DND-41 (cell line): ENCODE data around the gene NUDT6.

Experiments
- ATAC-seq: fragments of 200-7000 bp; cut with Tn5 transposase; 3 replicates; pipeline ENCODE4 v1.9.1; 2021; ENCODE audit warnings: low read depth; ENCODE audit not compliant: insufficient read depth
- DNase-seq: peaks from one replicate; pipeline ENCODE4 v3.0.0-alpha.2; 2020
- H2AFZ ChIP-seq: 2 replicates; pipeline ENCODE4 v1.6.0; 2012; ENCODE audit warnings: low read depth, low read length
- H3K27ac ChIP-seq: 2 replicates; pipeline ENCODE4 v1.5.1; 2012; ENCODE audit warnings: low read length, inconsistent platforms
- H3K27me3 ChIP-seq: fragments of 200-600 bp; sonication (generic); 2 replicates; pipeline ENCODE4 v1.6.0; 2012; ENCODE audit warnings: low read length, mild to moderate bottlenecking, inconsistent platforms; ENCODE audit not compliant: insufficient read depth, poor library complexity
- H3K36me3 ChIP-seq: 2 replicates; pipeline ENCODE4 v1.5.1; 2012; ENCODE audit warnings: low read length, inconsistent platforms; ENCODE audit not compliant: insufficient read depth
- H3K4me1 ChIP-seq: 2 replicates; pipeline ENCODE4 v1.5.1; 2012; ENCODE audit warnings: mild to moderate bottlenecking, low read length; ENCODE audit not compliant: insufficient read depth
- H3K4me2 ChIP-seq: 2 replicates; pipeline ENCODE4 v1.6.0; 2012; ENCODE audit warnings: mild to moderate bottlenecking, moderate library complexity, low read length, inconsistent platforms; ENCODE audit not compliant: insufficient read depth
- H3K4me3 ChIP-seq, 2 experiments: fragments of 200-600 bp in 1 of 2; shearing (Covaris generic) in 1 of 2; 2 replicates each; pipeline ENCODE4 v1.5.1; 2012 to 2016; ENCODE audit warnings: inconsistent platforms in 2 of 2, low read length in 2 of 2, mild to moderate bottlenecking in 2 of 2, low read depth in 1 of 2, moderate library complexity in 1 of 2
- H3K79me2 ChIP-seq: 2 replicates; pipeline ENCODE4 v1.6.0; 2012; ENCODE audit warnings: low read length, inconsistent platforms; ENCODE audit not compliant: insufficient read depth
- H3K9ac ChIP-seq: 2 replicates; pipeline ENCODE4 v1.6.0; 2012; ENCODE audit warnings: low read depth, mild to moderate bottlenecking, inconsistent platforms, low read length, moderate library complexity
- H3K9me3 ChIP-seq: 2 replicates; pipeline ENCODE4 v1.5.1; 2012; ENCODE audit warnings: low read length, moderate library complexity, mild to moderate bottlenecking, inconsistent platforms; ENCODE audit not compliant: insufficient read depth, severe bottlenecking
- H4K20me1 ChIP-seq: 2 replicates; pipeline ENCODE4 v1.6.0; 2012; ENCODE audit warnings: low read length; ENCODE audit not compliant: insufficient read depth
- CTCF ChIP-seq: IDR thresholded peaks from 2 replicates; pipeline ENCODE4 v1.5.1; 2012; ENCODE audit warnings: borderline replicate concordance, low read length, moderate library complexity, mild to moderate bottlenecking; ENCODE audit not compliant: poor library complexity, severe bottlenecking; ENCODE audit errors: extremely low read depth
- EZH2 ChIP-seq: IDR thresholded peaks from 3 replicates; pipeline ENCODE4 v1.6.1; 2012; ENCODE audit warnings: borderline replicate concordance, low read depth, mild to moderate bottlenecking, moderate library complexity, low read length, inconsistent platforms; ENCODE audit not compliant: severe bottlenecking

The NUDT6 gene

GRCh38 chr4:122876456-122876855 lies 45.9 kb downstream of the NUDT6 start:
- no peak overlapping the region for H3K4me2 ChIP-seq
- no peak overlapping the region for H2AFZ ChIP-seq
- no peaks in the 10 kb centered on the region for H4K20me1 ChIP-seq
- TF ChIP-seq CTCF (no peak), EZH2 (no peak)
- DNase-seq (no peak), ATAC-seq (no peak)
- H3K4me1 ChIP-seq = no peaks in the 10 kb centered on the region
- peaks cover 3% of the 10 kb centered on the region for H3K27me3 ChIP-seq
- H3K4me3 ChIP-seq = no peak overlapping the region
- no peaks in the 10 kb centered on the region for H3K79me2 ChIP-seq
- no peak overlapping the region for H3K9ac ChIP-seq
- no peaks in the 10 kb centered on the region for H3K36me3 ChIP-seq
- peaks cover 5% of the 10 kb centered on the region for H3K9me3 ChIP-seq
- H3K27ac ChIP-seq = no peak overlapping the region

DNA sequence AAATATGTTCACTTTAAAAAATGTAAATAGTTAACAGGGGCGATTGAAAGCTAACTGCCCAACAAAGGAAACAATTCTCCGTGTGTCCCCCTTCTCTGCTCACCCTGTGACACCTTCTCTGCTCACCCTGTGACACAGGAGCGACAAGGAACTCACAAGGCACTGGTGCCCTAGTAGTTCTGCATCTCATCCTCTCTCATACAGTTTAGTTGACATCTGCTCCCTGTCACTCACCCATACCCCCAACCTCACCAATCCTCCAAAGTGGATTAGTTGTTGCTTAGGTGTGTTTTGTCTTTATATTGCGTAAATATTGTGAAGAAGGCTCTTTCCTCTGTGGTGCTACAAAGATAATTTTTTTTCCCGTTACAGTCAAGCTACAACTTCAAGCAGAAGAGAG lies 46.4 kb downstream of the NUDT6 start:
- H3K9ac ChIP-seq = no peak overlapping the region

DNA sequence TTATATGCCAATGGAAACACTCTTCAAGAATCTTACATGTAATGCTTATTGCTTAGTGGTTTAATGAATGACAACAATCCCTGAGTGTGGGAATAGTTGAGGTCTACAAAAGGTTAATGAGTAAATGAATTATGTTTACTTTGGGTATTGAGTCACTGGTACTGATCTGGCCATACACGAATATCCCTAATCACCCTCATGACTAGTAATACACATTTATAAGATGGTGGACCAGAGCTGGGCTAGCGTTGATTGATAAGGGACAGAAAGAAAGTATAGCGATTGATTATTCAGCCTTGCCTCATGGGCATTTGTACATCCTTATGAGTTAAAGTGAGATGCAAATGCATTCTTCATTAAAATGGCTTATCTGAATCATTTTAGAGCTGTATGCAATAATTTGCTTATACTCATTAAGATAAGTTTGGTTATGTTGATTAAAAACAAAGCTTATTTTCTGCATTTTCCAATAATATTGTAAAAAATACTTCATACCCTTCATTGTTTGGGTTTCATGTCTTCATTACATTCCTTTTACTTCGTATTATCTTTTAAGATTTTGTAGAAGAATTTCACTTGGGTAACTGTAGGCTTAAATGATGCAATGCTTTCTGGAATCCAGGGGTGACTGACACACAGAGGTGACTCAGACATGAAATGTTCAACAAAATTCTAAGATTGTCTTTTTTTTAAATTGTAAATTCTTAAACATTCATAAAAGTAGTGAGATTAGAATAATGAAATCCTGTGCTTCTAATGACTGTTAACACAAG lies 48.4 kb downstream of the NUDT6 start:
- H3K36me3 ChIP-seq = no peaks in the 10 kb centered on the region
- H4K20me1 ChIP-seq = no peaks in the 10 kb centered on the region
- H3K9me3 ChIP-seq = no peaks in the 10 kb centered on the region
- H3K27ac ChIP-seq = no peak overlapping the region
- no peak for ATAC-seq
- no peak overlapping the region for H3K9ac ChIP-seq
- DNase-seq = no peak
- no peak overlapping the region for H2AFZ ChIP-seq
- H3K27me3 ChIP-seq = peaks cover 3% of the 10 kb centered on the region
- H3K4me2 ChIP-seq = no peak overlapping the region
- no peaks in the 10 kb centered on the region for H3K79me2 ChIP-seq
- H3K4me3 ChIP-seq = no peak overlapping the region
- TF ChIP-seq CTCF (no peak), EZH2 (no peak)
- H3K4me1 ChIP-seq = no peaks in the 10 kb centered on the region

More for the DNA sequence above, 46.4 kb downstream of the NUDT6 start:
- Histone ChIP-seq H3K9me3 (peaks cover 4% of the 10 kb centered on the region), H4K20me1 (no peaks in the 10 kb centered on the region), H3K4me1 (no peaks in the 10 kb centered on the region), H3K36me3 (no peaks in the 10 kb centered on the region), H3K4me3 (no peak overlapping the region), H3K27ac (no peak overlapping the region), H3K27me3 (peaks cover 3% of the 10 kb centered on the region), H2AFZ (no peak overlapping the region), H3K79me2 (no peaks in the 10 kb centered on the region), H3K4me2 (no peak overlapping the region)
- no peak for DNase-seq
- TF ChIP-seq EZH2 (no peak), CTCF (no peak)
- ATAC-seq = no peak
